RKO (cell line): ENCODE measurements around the gene GDF15.

Experiments
- DNase-seq: peaks from one replicate; pipeline ENCODE4 v3.0.0-alpha.2; 2016; ENCODE audit warnings: low spot score

Gene GDF15

GRCh38 chr19:18419195-18419698 is 33.3 kb downstream of the GDF15 start, which contains the start of gene SSBP4:
Gene SSBP4, plus strand, starts transcription at chr19:18419398. Its CDS starts 251 bp downstream, at chr19:18419649.
- DNase-seq = peak; percentile 83

GRCh38 chr19:18419699-18420460 is 33.9 kb downstream of the GDF15 start:
- peak; percentile 34 for DNase-seq

DNA sequence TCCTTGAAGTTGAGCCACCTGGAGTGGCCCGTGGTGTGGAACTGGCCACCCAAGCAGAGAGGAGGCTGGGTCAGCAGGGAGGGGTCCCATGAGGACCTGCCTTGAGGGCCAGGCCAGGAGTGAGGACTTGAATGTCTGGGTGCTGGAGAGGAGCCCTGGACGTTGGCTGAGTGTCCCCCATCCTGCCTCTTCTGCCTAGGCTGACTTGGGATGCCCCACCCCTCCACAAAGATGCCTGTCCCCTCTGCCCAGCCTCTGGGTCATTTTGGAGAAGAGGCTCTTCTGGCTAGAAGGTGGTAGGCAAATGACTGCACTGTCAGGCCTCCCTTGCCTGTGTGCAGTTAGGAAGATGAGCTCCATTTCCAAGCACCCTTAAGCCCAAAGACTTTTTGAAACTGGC is 35.0 kb downstream of the GDF15 start:
- no peak for DNase-seq

DNA sequence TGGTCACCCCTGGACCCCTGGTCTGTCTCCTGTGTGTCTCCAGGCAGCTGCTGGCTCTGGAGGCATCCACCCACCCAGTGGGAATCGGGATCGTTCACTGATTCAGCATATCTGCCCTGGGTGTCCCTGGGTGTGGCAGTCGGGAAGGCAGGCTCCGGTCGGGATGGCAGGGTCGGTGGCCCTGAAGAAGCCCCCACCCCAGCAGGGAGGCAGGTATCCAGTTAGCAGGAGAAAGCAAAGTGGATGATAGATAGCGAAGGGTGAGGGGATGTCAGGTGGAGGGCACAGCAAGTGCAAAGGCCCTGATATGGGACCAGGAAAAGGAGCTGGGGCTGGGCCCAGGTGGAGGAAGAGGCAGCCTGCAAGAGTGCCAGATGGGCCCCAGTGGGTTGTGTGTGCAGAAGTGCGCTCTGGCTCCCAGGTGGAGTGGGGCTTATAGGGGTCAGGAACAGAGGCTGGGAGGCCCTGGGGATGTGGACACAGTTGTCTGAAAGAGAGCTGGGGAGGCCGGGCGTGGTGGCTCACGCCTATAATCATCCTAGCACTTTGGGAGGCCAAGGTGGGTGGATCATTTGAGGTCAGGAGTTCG is 35.5 kb downstream of the GDF15 start:
- no peak for DNase-seq

DNA sequence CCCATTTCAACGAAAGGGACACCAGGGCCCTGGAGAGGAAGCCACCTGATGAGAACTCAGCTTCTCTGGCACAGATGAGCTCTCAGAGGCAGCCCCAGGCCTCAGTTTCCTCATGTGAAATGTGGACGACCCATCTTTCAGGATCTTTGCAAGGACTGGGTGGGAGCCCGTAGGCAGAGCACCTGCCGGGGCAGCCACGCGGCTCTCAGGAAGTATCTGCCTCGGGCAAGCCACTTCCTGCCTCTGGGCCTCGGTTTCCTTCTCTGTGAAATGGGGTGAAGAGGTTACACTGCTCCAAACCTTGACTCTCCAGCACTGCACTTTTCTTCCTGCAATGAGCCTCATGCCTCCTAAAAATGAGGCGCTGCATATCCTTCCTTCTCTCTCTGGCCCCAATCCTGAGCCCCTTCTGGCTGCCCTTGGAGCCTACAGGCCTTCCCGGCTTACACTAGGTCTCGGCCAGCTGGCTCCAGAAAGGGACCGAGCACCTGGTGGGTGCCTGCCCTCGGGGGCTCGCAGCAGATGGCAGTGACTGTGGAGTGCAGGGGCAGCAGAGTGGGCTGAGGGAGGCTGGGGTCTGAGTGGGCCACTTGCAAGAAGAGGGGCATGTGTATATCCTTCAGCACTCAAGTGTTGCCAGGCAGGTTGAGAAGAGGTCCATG is 36.7 kb downstream of the GDF15 start:
- DNase-seq = no peak

- DNase-seq = no peak
Measured at GRCh38 chr19:18423258-18424020, 37.5 kb downstream of the GDF15 start.

DNA sequence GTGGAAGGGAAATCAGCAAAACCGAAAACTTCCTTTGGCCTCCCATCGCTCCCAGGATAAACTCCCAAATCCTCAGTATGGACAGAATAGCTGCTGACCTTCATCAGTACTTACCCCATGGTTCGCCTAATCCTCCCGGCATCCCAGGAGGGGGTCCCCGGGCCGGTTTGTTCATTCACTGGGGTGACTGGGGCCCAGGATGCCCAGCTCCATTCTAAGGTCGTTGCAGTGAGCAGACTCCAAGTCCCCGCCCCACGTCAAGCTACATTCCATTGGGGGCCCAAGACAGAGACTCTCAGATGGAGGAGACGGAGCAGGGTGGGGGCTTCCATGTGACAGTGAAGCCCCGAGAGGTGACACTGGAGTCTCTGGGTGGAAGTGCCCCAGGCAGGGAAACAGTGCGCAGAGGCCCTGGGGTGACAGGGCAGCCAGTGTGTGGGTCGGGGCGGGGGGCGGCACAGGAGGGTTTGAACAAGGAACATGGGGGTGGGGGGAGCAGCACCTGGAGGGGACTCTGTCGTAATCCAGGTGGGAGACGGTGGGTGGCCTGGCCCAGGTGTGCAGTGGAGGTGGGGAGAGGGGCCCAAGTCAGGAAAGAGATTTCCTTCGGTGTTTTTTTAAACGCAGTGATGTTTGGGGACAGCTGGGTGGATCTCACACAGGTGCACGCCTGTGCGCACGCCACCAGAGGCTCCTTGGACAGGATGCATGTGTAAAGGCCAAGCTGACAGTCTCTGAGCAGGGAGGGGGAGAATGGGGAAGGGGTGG is 38.3 kb downstream of the GDF15 start:
- DNase-seq = no peak

- no peak for DNase-seq
Measured at GRCh38 chr19:18424890-18425514, 39.0 kb downstream of the GDF15 start.

GRCh38 chr19:18425515-18426415 is 39.8 kb downstream of the GDF15 start:
- DNase-seq = peak; percentile 49

DNA sequence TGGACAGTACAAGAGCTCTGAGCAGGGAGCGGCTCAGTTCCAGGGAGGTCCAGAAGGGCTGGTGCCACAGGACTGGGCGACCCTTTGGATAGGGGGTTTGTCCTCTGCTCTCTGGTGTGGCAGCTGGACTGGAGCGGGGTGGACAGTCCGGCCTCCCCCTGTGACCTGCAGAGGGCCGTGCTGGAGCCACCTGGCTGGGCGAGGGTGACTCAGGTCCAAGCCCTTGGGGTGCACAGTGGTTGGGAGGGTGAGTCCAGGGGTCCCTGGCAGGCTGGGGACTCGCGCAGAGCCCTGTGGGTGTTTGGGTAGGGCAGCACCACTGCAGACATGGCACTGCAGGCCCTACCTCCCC is 40.4 kb downstream of the GDF15 start:
- no peak for DNase-seq

- no peak for DNase-seq
Measured at GRCh38 chr19:18427080-18427742, 41.3 kb downstream of the GDF15 start.

GRCh38 chr19:18427743-18428113 is 41.8 kb downstream of the GDF15 start:
- no peak for DNase-seq

DNA sequence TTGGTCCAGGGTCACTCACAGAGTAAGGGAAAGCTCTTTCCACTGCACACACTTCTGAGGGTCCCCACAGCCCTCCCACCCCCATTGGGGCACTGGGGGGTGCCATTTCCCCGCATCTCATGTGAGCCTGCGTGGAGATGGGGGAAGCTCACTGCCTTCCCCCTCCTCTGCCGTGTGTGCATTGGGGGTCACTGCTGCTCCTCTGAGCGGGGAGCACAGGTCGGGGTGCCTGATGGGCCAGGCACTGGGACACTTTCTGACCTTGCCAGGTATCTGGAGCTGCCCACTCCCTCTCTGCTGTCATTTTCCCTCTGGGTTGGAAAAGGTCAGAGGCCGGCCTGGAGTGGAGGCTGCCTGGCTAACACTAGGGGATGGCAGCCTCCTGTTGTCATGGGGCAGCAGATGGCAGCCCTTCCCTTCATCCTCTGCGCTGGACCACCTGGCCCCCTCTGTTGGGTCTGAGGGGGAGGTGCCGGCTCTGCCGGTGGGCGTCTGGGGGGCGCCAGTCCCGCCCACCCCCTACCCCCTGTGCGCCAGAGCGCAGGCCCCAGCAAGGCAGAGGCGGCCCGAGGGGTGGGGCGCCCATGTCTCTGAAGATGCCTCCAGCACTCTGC is 42.3 kb downstream of the GDF15 start:
- no peak for DNase-seq

GRCh38 chr19:18428787-18429674 is 43.1 kb downstream of the GDF15 start:
- DNase-seq = no peak

GRCh38 chr19:18429717-18430416 is 43.9 kb downstream of the GDF15 start:
- DNase-seq = no peak

- no peak for DNase-seq
Measured at GRCh38 chr19:18430417-18431144, 44.6 kb downstream of the GDF15 start.
